GM21576 (cell line): Measurements from ENCODE around the gene ORMDL3.
A peak's percentile ranks its signal among the peaks of the same experiment; 100 is the strongest.
"Not testable (repeated sequence)": the region's sequence is repeated elsewhere in the genome, so short reads cannot be mapped to it uniquely, and the experiment has no call there.

Experiments
- ATAC-seq: cut with Tn5 transposase; IDR thresholded peaks from one replicate; pipeline ENCODE4 v1.9.1; 2021; ENCODE audit warnings: mild to moderate bottlenecking, moderate library complexity; ENCODE audit not compliant: unreplicated experiment

Gene ORMDL3

DNA sequence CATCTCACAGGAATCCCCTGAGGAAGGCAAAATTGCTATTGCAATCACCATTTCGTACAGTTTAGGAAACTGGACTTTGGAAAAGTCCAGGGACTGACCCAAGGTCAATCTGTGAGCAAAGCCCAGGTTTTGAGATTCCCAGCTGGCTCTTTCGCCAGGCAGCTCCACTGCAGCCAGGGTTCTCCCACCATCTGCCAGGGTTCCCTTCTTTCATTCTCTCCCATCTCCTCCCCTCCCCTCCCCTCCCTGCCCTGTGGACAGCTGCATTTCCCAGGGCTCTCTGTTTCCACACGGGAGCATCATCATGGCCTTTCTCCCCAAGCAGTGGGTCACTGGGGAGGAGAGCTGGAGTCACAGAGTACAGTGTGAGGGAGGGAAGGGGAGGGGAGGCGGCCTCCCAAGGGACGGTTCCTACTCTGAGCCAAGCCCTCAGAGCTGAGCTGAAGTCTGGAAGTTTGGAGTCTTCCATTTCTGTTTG is 23.5 kb upstream of the ORMDL3 start:
- ATAC-seq, result no peak

DNA sequence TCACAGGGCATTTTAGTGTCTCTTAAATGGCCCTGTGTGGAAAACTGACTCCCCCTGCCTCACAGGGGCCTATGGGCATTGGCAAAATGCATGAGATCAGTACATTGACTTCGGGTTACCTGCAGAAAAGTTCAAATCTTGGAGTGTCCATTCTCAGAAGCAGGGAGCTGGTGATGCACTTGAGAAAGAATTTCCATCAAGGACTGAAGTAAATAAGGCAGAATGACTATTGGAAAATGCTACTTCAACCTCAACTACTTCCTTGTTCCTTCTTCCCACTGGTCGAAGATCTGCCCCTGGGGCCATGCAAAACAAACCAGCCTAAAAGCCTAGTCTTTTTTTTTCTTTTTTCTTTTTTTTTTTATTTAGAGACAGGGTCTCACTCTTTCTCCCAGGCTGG is 21.6 kb upstream of the ORMDL3 start:
- no peak for ATAC-seq

DNA sequence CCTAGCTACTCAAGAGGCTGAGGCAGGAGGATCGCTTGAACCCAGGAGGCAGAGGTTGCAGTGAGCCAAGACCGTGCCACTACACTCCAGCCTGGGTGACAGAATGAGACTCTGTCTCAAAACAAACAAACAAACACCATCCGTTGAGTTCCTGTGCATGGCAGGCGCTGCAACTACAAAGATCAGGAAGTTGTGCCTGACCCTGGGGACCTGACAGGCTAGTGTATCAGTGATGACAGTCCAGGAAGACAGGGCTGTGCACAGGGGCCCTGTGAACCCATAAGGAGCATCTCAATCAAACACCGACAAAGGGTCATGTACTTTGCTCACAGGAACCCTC is 21.1 kb upstream of the ORMDL3 start:
- not testable (repeated sequence) for ATAC-seq

DNA sequence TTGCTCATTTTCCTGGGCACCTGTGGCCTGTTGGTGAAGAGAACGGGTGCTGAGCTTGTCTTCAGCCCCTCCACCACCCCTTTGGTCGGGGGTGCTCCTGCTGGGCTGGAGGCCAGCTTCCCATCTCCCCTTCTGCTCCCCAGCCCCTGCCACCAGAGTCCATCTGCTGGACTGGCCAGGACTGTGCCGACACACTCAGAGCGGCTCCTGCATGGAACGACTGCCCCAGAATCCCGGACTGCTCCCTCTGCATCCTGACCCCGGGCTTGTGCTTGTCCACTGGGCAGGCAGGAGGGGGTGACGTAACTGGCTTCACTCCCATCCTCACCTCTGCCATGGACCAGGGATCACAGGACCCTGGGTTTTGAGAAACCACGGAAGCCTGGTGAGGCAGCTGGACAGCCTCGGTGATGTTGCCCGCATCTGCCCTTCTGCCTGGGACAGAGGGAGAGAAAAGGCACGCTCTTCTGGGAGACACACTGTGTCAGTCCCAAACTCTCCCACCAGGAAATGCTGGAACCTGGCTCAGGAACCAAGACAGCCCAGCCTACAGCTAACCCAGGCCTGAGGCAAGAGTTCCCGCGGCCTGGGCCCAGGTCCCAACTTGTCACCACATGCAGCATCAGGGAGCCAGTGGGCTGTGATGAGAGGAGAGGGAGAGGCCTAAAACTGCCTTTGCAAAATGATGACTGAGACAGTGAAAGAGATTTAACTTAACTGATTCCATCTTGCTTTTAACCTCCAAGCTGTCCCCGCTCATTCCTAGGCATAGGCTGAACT is 19.3 kb upstream of the ORMDL3 start:
- ATAC-seq, result no peak

DNA sequence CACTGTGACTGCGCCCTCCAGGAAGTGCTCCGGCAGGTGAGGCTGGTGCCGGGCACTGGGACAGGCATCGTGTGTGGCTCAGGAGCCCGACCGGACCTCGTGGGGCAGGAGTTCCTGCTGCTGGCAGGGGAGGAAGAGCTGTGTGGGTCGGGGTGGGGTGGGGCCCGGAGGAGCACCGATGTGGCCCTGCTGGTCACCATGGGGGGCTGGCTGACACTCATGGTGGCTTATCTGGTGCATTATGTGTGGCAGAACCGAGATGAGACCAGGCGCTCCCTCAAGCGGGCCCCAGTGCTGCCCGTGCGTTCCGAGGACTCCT is 17.0 kb upstream of the ORMDL3 start:
- no peak for ATAC-seq

DNA sequence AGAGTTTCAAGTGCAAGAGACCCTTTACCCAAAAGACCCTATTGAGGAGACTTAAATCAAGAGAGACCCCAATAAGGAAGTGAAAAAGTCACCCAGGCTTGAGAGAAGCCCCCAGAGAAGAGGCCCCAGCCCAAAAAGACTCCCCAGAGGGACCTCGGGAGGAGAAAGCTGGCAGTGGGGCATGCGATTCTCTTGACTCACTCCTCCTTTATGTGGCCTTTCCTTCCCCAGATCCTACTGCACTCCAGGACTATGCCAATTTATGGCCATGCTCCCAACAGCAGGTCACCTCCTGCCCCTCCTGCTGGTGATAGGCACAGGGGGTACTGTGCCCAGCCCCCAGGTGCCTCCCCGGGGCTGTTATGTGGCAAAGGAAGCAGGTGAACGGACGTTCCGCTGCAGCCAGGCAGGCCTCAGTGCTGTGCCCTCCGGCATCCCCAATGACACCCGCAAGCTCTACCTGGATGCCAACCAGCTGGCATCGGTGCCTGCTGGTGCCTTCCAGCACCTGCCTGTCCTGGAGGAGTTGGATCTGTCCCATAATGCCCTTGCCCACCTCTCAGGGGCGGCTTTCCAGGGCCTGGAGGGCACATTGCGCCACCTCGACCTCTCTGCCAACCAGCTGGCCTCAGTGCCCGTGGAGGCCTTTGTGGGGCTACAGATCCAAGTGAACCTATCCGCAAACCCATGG is 16.4 kb upstream of the ORMDL3 start:
- ATAC-seq, result no peak

DNA sequence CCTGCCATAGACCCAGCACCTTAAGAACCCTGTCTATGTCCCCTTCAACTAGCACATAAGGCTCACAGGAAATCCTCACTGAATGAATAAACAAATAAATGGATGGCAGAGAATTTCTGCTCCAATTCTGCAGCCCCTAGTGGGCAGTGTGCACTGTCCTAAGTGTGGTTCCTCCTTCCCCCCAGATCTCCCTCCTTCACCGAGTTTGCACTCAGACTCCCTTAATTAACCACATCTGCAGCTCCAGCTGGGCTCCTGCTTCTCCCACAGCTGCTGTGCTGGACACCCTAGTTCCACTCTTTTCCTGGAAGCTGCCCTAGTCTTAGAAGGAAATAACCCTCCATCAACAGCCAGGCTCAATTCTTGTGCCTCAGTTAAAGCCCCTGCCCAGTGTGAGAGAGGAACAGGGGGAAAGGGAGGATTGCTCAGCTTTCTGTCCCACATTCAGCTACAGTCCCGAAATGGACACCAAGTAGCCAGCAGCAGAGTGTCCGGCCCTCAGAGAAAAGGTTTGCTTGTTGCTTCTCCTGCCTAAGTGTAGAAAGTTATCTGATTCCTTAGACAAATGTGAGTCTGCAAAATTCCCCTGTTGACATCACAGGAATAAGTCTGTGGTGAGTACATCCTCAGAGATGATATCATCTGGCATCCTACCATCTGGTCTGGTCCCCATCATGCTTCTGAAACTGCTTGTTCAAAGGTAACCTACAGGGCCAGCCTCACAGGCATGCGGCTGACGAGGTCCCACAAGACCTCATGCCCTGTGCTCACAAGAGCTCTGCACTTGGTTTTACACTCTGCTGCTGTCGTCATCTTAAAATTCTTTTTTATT is 12.4 kb upstream of the ORMDL3 start:
- ATAC-seq, result no peak

DNA sequence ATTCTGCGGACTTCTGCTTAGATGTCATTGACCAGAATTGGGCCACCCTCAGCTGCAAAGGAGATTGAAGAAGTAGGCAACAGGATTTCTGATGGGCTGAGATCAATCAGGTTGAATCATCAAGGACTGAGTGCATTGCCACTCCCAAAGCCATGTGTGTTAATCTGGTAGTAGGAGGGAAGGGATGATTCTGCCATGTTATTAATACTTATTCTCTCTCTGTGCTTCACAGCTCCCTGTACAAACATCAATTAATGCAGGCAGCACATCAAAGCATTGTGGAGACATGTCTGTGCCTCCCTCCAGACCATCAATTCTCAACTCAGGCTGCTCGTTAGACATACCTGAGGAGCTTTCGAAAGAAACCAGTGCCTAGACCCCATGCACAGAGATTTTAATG is 11.7 kb upstream of the ORMDL3 start:
- no peak for ATAC-seq

DNA sequence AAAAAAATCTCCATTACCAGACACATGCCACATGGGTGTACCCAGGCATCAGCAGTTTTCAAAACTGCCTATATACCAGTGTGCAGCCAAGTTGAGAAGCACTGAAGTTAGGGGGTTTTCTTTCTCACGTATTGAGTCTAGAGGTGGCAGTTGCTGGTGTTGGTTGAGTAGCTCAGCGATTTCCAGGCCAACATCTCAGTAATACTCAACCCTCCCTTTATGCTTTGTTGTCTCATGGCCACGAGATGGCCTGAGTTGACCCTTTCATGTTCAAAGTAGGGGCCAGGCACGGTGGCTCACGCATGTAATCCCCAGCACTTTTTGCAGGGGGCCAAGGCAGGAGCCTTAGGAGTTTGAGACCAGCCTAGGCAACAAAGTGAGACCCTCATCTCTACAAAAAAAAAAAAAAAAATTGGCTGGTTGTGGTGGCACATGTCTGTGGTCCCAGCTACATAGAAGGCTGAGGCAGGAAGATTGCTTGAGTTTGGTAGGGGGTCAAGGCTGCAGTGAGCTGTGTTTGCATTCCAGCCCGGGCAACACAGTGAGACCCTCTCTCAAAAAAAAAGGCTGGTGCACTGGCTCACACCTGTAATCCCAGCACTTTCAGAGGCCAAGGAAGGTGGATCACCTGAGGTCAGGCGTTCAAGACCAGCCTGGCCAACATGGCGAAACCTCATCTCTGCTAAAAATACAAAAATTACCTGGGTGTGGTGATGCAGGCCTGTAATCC is 10.9 kb upstream of the ORMDL3 start:
- ATAC-seq, result no peak

DNA sequence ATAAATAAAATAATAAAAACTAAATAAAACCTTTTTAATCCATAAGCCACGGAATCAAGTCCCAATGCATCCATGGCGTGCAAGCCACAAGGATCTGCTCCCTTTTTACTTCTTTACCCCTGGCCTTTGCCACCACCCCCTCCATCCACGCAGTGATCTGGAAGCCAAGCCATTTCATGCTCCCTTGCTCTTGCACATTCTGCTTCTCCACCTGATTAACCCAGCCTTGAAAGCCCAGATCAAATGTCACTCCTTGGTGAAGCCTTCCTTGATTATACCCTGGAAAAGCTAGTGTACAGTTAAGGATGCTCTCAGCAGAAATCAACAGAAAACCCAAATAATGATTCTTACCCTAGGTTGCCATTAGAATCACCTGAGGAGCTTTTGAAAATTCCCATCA is 10.0 kb upstream of the ORMDL3 start:
- no peak for ATAC-seq

DNA sequence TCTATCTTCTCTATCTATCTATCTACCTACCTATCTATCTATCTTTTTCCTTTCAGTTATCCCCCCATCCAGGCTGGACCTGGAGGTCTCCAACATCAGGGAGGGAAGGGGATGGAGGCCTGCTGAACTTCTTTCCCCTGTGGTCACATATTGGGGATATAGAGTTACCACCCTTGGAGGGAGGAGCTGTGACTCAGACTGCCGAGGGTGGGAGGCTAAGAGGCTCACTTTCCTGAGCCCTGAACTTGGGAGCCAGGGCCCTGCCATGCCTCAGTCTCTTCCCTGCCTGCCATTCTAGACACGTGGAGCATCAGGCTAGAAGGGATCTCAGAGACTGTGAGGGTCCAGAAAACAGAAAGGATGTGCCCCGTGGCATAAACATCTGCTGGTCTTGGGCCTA is 8.5 kb upstream of the ORMDL3 start:
- ATAC-seq, result no peak

DNA sequence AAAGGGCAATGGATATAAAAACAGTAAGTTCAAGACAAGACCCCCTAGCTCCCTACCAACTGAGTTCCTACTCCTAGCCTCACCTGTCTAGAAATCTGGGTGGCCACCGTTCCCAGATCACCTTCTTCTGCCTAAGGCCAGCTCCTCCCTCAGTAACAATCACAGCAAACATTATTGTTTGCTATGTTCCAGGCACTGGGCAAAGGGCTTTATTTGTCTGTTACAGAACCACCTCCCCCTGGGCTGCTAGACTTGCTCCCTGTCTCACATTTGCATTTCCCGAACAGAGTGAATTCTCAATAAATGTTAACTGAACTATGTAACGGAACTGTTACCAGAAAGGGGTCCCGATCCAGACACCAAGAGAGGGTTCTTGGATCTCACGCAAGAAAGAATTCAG is 6.9 kb upstream of the ORMDL3 start:
- ATAC-seq, result no peak

DNA sequence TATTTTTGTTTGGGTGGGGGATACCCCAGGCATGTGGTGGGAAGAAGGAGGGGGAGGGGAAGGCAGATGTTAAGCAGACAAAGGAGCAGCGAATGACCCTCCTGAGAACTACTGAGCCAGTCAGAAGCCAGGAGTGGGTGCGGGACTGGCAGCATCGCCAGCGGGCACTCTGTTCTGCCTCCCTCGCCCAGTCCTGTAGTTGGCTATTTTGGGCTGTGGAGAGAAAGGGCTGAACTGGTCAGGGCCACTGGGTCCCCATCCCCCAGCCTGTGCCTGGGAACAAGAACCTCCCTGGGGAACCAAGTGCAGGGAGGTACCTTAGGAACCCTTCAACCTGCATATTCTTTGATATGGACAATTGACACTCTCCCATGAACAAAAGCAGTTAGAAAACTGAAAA is 6.5 kb upstream of the ORMDL3 start:
- no peak for ATAC-seq

DNA sequence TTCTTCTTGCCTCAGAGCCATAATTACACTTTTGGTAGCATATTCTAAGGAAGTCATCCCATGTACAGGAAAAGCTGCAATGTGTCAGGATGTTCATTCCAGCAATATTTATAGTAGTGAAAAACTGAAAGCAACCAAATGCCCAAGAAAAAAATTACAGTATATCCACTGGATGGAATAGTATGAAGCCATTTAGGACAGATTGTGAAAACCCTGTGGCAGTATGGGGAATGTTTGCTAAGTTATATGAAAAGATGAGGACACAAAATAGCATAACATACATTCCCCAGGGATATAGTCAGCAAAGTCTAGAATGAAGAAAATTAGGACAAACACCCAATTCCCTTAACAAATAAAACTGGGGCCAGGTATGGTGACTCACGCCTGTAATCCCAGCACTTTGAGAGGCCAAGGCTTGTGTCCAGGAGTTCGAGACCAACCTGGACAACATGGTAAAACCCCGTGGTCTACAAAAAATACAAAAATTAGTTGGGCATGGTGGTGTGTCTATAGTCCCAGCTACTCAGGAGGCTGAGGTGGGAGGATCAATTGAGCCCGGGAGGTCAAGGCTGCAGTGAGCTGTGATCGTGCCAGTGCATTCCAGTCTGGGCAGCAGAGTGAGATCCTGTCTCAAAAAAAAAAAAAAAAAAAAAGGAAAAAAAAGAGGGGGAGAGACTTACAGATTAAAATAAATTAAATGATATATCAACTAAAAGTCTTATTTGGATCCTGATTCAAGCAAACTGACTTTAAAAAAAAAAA is 2.4 kb upstream of the ORMDL3 start:
- ATAC-seq, result no peak

DNA sequence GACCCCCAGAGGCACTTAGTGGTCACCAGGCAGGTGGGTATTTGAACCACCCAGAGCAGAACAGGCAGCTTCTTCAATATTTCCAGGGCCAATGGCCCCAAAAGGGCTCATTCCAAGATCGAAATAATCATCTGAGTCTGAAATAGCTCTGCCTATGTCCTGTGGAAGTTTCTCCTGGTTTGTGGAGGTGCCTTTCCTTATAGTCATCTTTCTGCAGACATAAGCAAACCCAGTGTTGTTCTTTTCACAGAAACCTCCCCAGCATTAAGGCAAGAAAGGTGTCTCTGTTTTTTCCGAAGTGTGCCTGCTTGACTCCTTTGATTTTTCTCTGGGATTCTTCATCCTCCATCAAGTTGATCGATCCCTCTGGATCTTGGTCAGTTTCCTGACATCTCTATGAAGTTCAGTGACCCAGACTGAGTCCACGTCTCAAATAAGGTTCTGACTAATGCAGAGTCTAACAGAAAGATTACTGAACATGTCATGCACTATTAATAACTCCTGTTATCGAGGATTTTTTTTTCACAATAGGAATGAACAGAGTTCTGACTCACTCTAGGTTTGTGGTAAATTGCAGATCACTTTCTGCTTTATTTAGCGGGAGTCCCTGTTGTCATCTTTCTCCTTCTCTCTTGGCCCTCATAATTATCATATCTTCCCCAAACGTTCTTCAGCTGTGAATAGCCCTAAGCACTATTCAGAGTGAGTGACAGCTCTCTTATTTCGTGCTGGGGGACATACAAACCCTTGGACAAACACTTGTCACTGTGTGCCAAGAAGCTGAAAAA is 1.7 kb upstream of the ORMDL3 start:
- no peak for ATAC-seq

DNA sequence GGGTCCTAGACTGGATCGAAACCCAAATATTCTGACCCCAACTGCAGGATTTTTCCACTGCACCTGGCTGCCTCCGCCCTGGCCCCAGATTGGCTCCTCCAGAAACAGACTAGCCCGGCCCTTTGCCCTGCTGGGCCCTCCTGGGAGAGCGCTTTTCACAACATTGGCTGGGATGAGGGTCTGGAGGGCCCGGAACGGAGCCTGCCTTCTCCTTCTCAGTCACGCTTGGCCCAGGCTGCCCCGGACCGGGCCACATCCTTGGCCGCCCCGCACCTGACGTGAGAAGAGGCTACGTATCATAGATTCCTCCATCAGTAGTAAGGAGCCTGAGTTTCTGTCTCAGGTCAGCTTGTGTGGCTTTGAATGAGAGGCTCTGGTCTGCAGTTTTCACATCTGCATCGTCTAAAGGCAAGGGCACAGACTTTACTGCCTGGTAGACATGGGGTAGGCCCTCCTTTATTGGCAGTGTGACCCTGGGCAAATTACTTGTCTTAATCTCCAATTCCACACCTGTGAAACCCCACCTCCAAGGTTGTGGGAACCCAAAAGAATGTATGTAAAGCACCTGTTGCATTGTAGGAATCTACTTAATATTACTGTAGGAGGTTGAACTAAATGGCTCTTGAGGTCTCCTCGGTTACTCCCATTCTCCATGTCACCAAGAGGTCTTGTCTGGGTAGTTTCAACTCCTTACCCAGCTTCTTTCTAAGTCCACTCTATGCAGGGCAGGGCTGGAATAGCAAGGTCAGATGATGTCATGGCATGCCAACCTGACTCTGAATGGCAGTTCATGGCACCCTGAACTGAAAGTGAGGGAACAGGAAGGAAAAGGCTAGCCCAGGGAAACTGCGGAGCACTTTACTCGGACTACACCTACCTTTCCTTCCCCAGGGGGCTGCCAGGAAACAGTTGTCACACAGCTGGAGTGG is 792 bp upstream of the ORMDL3 start:
- peak; percentile 5 for ATAC-seq

DNA sequence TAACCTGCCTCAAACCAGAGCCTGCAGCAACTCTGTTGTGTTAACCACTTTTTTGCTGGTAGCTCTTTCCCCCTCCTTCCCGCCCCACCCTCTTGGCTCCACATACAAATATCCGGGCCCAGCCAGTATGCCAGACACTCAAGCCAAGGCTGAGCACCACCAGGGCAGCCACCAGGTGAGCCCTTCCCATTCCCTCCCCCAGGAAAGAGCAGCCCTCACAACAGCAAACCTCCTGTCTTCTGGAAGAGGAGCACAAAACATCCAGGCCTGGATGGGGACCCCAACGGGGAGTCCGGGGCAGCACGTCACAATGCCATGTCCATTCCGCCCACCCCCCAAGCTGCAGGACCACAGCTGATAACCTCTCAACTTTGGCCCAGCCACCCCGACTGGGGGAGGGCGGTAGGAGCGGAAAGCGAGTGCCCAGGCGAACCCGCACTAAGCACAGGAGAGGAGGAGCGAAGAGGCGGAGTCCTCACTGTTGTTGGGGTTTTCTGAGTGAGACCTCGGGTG is 757 bp downstream of the ORMDL3 start:
- ATAC-seq, result no peak

DNA sequence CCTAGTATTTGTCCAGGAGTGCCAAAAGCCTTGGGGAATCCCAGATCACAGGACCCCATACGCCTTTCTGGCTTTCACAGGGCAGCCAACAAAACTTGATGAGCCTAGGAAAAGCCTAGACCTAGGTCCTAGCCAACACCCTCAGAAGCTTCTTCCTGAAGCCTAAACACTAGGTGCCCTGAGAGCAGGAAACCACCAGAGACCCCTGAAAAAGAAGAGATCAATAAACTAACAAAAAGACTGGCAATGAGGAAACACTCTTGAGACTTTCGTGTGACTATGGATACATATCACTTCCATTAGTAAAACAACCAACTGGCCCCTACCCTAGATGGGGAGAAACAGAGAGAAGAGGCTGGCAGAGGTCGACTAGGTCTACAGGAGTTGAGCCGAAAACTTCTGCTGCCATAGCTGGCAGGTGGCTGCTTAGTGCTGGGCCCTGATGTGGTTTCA is 1.2 kb downstream of the ORMDL3 start:
- ATAC-seq, result no peak
